HL-60 (cell line): ENCODE data around the gene EPB41L2.

Experiments
- REST ChIP-seq: IDR thresholded peaks from 2 replicates; pipeline ENCODE4 v1.6.1; 2012; ENCODE audit warnings: low read depth; ENCODE audit not compliant: insufficient replicate concordance
- TF ChIP-seq, protein P1 (sequence below): IDR thresholded peaks from one replicate; pipeline ENCODE4 v1.5.1; 2011; ENCODE audit warnings: low read length, control low read depth, inconsistent platforms; ENCODE audit not compliant: insufficient read depth

DNA sequence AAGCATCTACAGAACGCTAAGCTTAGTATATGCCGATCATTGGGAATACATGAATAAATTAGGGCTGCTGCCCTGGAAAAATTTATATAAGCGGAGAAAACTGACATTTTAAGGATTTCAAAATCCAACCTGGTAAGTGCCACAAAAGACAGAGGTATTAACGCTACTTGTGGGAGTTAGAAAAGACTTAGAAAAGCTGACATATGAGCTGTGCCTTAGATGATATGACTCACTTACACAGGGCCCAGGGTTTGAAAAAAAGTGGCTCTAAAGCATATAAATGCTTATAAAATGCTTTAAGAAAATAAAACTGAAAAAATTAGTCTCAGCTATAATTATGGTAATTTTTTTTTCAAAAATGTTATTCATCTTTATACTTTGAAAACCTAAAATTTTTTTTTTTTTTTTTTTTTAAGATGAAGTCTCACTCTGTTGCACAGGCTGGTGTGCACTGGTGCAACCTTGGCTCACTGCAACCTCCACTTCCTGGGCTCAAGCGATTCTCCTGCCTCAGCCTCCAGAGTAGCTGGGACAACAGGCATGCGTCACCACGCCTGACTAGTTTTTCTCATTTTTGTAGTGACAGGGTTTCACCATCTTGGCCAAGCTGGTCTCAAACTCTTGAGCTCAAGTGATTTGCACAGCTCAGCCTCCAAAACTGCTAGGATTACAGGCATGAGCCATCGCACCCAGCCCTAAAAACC lies 25.7 kb downstream of the EPB41L2 start:
- TF ChIP-seq REST = no peak
- TF ChIP-seq, protein P1, sequence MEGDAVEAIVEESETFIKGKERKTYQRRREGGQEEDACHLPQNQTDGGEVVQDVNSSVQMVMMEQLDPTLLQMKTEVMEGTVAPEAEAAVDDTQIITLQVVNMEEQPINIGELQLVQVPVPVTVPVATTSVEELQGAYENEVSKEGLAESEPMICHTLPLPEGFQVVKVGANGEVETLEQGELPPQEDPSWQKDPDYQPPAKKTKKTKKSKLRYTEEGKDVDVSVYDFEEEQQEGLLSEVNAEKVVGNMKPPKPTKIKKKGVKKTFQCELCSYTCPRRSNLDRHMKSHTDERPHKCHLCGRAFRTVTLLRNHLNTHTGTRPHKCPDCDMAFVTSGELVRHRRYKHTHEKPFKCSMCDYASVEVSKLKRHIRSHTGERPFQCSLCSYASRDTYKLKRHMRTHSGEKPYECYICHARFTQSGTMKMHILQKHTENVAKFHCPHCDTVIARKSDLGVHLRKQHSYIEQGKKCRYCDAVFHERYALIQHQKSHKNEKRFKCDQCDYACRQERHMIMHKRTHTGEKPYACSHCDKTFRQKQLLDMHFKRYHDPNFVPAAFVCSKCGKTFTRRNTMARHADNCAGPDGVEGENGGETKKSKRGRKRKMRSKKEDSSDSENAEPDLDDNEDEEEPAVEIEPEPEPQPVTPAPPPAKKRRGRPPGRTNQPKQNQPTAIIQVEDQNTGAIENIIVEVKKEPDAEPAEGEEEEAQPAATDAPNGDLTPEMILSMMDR = no peak
